Uterus (tissue), 4 donors: ENCODE results near the gene ITSN2. TPM values are rescaled to one million over a fixed set of nuclear protein-coding genes. Genes with fewer than 3 reads are reported as not detected.

Experiments used
- DNase-seq, 2 donors: peaks; one replicate each; pipeline ENCODE4 v3.0.0-alpha.2; 2019 to 2020
- H3K27ac ChIP-seq, 2 donors: fragments of 200-600 bp; sonication (generic); 1 replicate in 1 of 2; 2 replicates in 1 of 2; pipeline ENCODE4 v1.5.1; 2016 to 2018
- H3K27me3 ChIP-seq, 2 donors: fragments of 200-600 bp; sonication (generic); one replicate each; pipeline ENCODE4 v1.5.1; 2018 to 2019; ENCODE audit warnings: control low read depth in 1 of 2
- H3K36me3 ChIP-seq, 2 donors: fragments of 200-600 bp; sonication (generic); one replicate each; pipeline ENCODE4 v1.5.1; 2019; ENCODE audit warnings: control low read depth in 1 of 2
- H3K4me1 ChIP-seq, 2 donors: fragments of 200-600 bp; sonication (generic); one replicate each; pipeline ENCODE4 v1.5.1; 2018 to 2019; ENCODE audit warnings: control low read depth in 1 of 2
- H3K4me3 ChIP-seq, 2 donors: fragments of 200-600 bp; sonication (generic); 1 replicate in 1 of 2; 2 replicates in 1 of 2; pipeline ENCODE4 v1.5.1; 2018 to 2019; ENCODE audit warnings: mild to moderate bottlenecking in 1 of 2
- H3K9me3 ChIP-seq, 2 donors: fragments of 200-600 bp; sonication (generic); one replicate each; pipeline ENCODE4 v1.5.1; 2019; ENCODE audit warnings: control low read depth in 1 of 2
- CTCF ChIP-seq, 4 experiments: fragments of 200-600 bp in 2 of 4; fragments of 450-650 bp in 2 of 4; sonication (generic) in 2 of 4; IDR thresholded peaks; one replicate each; pipeline ENCODE4 v1.5.1; 2016 to 2019; ENCODE audit warnings: antibody characterized with exemption in 4 of 4, mild to moderate bottlenecking in 2 of 4, moderate library complexity in 1 of 4
- POLR2A ChIP-seq, 2 donors: fragments of 450-650 bp; IDR thresholded peaks; one replicate each; pipeline ENCODE4 v1.6.1; 2016; ENCODE audit warnings: antibody characterized with exemption in 2 of 2, mild to moderate bottlenecking in 1 of 2, moderate library complexity in 1 of 2
- intact Hi-C: fragments of 100-400 bp; cut with DNase I; formaldehyde crosslinking; loops from one replicate; pipeline ENCODE4 v1.15.1; 2023; ENCODE audit warnings: low total_unique reads
- total RNA-seq, 4 donors: library from RNA; depleted of rRNA in 3 of 4; stranded (reverse); fragments of >200 nt in 3 of 4; gene quantifications; one replicate each; pipeline versions ENCODE4 v1.1.0 to v1.2.4, GENCODE V29; 2014 to 2023
- donor health status: DM: yes; HTN: yes; CAD: no.

The ITSN2 gene
- total RNA-seq, 4 donors from 2014 or later = 11.0 to 71.9 (median 56.2) TPM

- no peak overlapping the region for H3K27ac ChIP-seq
- no peaks in the 10 kb centered on the region for H3K4me1 ChIP-seq
- H3K4me3 ChIP-seq = no peak overlapping the region
- no peak for TF ChIP-seq POLR2A (IDR thresholded peaks at IDR 0.05)
- no peak for TF ChIP-seq CTCF (IDR thresholded peaks at IDR 0.05)
- H3K27me3 ChIP-seq = no peaks in the 10 kb centered on the region
- H3K36me3 ChIP-seq = no peaks in the 10 kb centered on the region
- intact Hi-C loops = no loop called here
- no peak for DNase-seq
- no peaks in the 10 kb centered on the region for H3K9me3 ChIP-seq
These were observed 122.2 kb downstream of the ITSN2 start for GRCh38 chr2:24238158-24238557.

DNA sequence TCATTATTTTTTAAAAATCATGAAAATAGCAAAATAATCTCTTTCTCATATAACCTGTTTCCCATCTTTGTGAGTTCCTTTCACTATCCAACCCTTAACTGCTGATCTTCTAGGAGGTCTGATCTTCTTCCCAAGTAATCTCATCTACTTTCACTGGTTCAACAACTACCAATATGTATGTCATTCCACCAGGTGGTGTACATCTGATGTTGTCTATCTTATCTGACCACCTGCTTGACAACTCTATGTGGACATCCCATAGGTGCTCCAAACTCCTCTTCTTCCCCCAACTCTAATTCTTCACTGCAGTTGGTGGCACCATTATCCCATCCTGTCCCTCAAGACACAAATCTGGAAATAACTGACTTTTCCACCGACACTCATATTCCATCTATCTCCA lies 123.0 kb downstream of the ITSN2 start:
- no peak overlapping the region for H3K4me3 ChIP-seq
- no peaks in the 10 kb centered on the region for H3K4me1 ChIP-seq
- no peak overlapping the region for H3K27ac ChIP-seq
- no peak for TF ChIP-seq CTCF (IDR thresholded peaks at IDR 0.05)
- TF ChIP-seq POLR2A (IDR thresholded peaks at IDR 0.05) = no peak
- H3K36me3 ChIP-seq = no peaks in the 10 kb centered on the region
- H3K27me3 ChIP-seq = no peaks in the 10 kb centered on the region
- intact Hi-C loops = no loop called here
- no peak for DNase-seq
- no peaks in the 10 kb centered on the region for H3K9me3 ChIP-seq

- no peak for TF ChIP-seq POLR2A (IDR thresholded peaks at IDR 0.05)
- TF ChIP-seq CTCF (IDR thresholded peaks at IDR 0.05) = no peak
- DNase-seq = no peak
- H3K27ac ChIP-seq = no peak overlapping the region
- intact Hi-C loops = no loop called here
- no peak overlapping the region for H3K4me3 ChIP-seq
- no peaks in the 10 kb centered on the region for H3K9me3 ChIP-seq
- H3K4me1 ChIP-seq = no peaks in the 10 kb centered on the region
- H3K36me3 ChIP-seq = no peaks in the 10 kb centered on the region
- no peaks in the 10 kb centered on the region for H3K27me3 ChIP-seq
These were observed 127.0 kb downstream of the ITSN2 start for GRCh38 chr2:24233321-24233720.

DNA sequence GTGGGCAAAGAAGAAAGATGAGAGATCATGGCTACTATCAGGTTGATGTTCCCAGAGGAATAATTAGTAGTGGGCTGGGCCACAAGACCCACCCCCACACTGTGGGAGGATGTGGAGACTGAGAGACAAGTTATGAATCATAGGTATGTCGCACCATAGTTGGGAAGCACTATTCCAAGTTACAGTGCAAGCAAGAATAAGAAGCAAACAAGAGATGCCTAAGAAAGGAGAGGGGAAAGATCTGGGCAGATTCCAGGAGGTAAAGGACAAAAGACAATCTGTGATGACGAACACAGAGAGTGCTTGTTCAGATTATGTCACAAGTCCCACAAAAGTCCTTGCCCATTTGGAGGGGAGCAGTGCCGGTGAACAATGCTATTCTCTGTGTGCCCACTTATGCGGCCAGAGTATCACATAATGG lies 128.9 kb downstream of the ITSN2 start:
- no peaks in the 10 kb centered on the region for H3K9me3 ChIP-seq
- no peaks in the 10 kb centered on the region for H3K36me3 ChIP-seq
- H3K4me3 ChIP-seq = no peak overlapping the region
- intact Hi-C loops = no loop called here
- no peaks in the 10 kb centered on the region for H3K4me1 ChIP-seq
- no peaks in the 10 kb centered on the region for H3K27me3 ChIP-seq
- no peak for TF ChIP-seq POLR2A (IDR thresholded peaks at IDR 0.05)
- TF ChIP-seq CTCF (IDR thresholded peaks at IDR 0.05) = no peak
- no peak overlapping the region for H3K27ac ChIP-seq
- no peak for DNase-seq

DNA sequence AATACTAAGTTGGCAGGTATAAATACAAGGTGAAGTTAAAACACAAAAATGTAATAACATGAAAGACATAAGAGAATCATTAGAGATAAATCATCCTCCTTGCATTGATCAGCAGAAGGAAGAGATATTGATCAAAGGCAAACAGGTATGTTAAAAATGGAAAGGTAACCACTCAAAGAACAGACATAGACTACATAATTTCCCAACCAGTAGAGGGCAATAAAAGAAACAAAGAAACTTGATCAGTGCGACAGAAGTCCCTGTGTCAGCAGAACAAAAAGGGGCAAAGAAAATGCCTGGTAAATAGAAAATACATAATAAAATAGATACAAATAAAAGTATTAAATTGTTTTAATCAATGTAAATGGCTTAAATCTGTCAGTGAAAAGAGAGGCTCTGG lies 131.9 kb downstream of the ITSN2 start:
- intact Hi-C loops = no loop called here
- no peak for DNase-seq
- TF ChIP-seq CTCF (IDR thresholded peaks at IDR 0.05) = peak in 2 of 4 experiments; percentile 5 to 16
- TF ChIP-seq POLR2A (IDR thresholded peaks at IDR 0.05) = no peak

More for the DNA sequence above, 131.9 kb downstream of the ITSN2 start:
- no peaks in the 10 kb centered on the region for H3K4me1 ChIP-seq
- H3K36me3 ChIP-seq = no peaks in the 10 kb centered on the region
- no peaks in the 10 kb centered on the region for H3K9me3 ChIP-seq
- no peaks in the 10 kb centered on the region for H3K27me3 ChIP-seq
- no peak overlapping the region for H3K4me3 ChIP-seq
- H3K27ac ChIP-seq = no peak overlapping the region
